ENCODE data around the gene CNTLN. TPM values are rescaled to one million over a fixed set of nuclear protein-coding genes. Genes with fewer than 3 reads are reported as not detected.
"Not testable (repeated sequence)": the region's sequence is repeated elsewhere in the genome, so short reads cannot be mapped to it uniquely, and the experiment has no call there.

CNTLN gene
- total RNA-seq, 2 experiments from 2014 or later = 0.71 to 0.83 TPM

- no peak overlapping the region for H3K4me3 Mint-ChIP-seq
- POLR2A ChIA-PET = no interaction called here
- H3K9me3 Mint-ChIP-seq = peaks cover 6% of the 10 kb centered on the region
- no peaks in the 10 kb centered on the region for H3K4me1 Mint-ChIP-seq
- H3K27ac Mint-ChIP-seq = no peak overlapping the region
- no peaks in the 10 kb centered on the region for H3K27me3 Mint-ChIP-seq
- no peaks in the 10 kb centered on the region for H3K36me3 Mint-ChIP-seq
- DNase-seq = no peak
- ATAC-seq (ENCODE audit: low read depth) = no peak
Observed at GRCh38 chr9:17217272-17217671, 82.4 kb downstream of the CNTLN start.

GRCh38 chr9:17219261-17219660, 84.4 kb downstream of the CNTLN start:
- ATAC-seq (ENCODE audit: low read depth) = no peak

DNA sequence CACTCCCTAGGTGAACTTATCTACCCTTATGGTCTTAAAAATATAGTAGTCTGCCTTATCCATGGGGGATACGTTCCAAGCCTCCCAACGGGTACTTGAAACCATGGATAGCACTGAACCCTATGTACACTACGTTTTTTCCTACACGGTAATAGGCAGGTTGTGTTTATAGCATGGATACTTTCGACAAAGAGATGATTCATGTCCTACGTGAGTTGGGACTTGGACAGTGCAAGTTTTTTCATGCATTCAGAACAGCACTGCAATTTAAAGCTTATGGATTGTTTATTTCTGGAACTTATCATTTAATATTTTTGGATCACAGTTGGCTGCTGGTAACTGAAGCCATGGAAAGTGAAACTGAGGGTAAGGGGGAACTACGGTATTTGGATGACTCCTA, 88.1 kb downstream of the CNTLN start:
- Mint-ChIP-seq H3K27me3 (no peaks in the 10 kb centered on the region), H3K4me1 (no peaks in the 10 kb centered on the region), H3K36me3 (no peaks in the 10 kb centered on the region), H3K27ac (no peak overlapping the region), H3K4me3 (no peak overlapping the region), H3K9me3 (no peaks in the 10 kb centered on the region)
- no peak for DNase-seq
- no peak for ATAC-seq (ENCODE audit: low read depth)
- POLR2A ChIA-PET = no interaction called here

More at GRCh38 chr9:17219261-17219660, 84.4 kb downstream of the CNTLN start:
- Mint-ChIP-seq H3K9me3 (peaks cover 4% of the 10 kb centered on the region), H3K36me3 (no peaks in the 10 kb centered on the region), H3K4me3 (no peak overlapping the region), H3K4me1 (no peaks in the 10 kb centered on the region), H3K27me3 (no peaks in the 10 kb centered on the region), H3K27ac (no peak overlapping the region)
- POLR2A ChIA-PET = no interaction called here
- no peak for DNase-seq

DNA sequence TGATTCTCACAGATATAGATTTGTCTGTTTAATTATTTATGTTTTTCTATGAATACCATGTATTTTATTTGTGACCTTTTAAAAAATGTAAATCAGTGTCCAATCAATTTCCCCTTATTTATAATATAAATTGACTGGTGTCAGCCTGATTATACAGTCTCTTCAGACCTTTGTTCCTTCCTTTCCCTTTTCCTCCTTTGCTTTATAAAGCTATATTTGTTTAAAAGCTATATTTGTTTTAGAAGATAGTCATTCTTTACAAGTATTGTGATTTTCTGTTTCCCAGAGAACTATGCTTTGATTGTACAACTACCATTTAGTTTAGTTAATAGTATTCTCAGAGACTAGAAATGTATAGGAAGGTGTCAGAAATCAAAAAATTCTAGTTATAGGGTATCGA, 90.6 kb downstream of the CNTLN start:
- Mint-ChIP-seq H3K9me3 (no peaks in the 10 kb centered on the region), H3K27ac (no peak overlapping the region), H3K4me3 (no peak overlapping the region), H3K4me1 (no peaks in the 10 kb centered on the region), H3K36me3 (no peaks in the 10 kb centered on the region), H3K27me3 (no peaks in the 10 kb centered on the region)
- no peak for DNase-seq
- POLR2A ChIA-PET = no interaction called here
- no peak for ATAC-seq (ENCODE audit: low read depth)

DNA sequence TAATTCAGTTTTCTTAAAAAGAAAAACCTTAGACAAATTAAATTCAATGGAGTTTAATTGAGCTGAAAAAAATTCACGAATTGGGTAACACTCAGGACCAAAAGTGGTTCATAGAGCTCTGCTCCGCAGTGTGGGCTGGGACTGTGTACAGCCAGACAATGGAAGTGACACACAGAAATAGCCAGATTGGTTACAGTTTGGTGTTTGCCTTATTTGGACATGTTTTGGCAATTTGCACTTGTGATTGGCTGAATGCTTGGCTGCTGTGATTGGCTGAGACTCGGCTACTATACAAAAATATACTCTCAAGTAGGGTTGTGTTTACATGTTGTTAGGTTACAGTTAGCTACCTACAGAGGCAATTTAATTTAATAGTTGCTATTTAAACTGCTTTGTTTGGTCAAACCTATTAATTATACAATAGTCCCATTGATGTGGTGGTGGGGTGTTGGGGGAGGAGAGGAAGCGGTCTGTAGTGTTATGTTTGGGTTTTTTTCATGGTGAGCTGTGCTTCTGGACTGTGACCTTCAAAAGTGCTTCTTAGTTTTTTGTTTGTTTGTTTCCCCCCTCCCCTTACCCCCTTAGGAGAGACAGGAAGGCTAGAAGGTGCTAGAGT, 95.2 kb downstream of the CNTLN start:
- ATAC-seq (ENCODE audit: low read depth) = no peak
- POLR2A ChIA-PET = no interaction called here
- DNase-seq = no peak
- no peaks in the 10 kb centered on the region for H3K4me1 Mint-ChIP-seq
- H3K36me3 Mint-ChIP-seq = no peaks in the 10 kb centered on the region
- H3K9me3 Mint-ChIP-seq = no peaks in the 10 kb centered on the region
- no peak overlapping the region for H3K4me3 Mint-ChIP-seq
- H3K27me3 Mint-ChIP-seq = no peaks in the 10 kb centered on the region
- H3K27ac Mint-ChIP-seq = no peak overlapping the region

DNA sequence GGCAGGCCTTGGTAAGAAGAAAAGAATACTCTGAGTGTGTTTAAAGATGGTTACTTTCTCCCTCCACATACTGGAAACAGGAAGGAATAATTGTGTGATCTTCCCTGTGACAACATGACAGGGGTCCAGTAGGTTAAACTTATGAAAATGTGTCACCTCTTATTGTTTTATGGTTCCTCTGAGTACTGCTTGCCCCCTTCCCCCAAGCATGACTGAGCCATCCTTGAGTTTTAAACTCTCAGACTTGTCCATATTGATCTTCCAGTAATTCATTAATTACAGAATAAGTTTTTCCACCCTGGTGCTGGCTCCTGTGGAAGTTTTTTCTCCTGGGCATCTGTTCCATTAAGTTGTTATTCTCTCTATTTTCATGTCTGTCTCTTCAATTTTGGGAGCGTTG, 95.8 kb downstream of the CNTLN start:
- no peak overlapping the region for H3K27ac Mint-ChIP-seq
- POLR2A ChIA-PET = no interaction called here
- no peaks in the 10 kb centered on the region for H3K4me1 Mint-ChIP-seq
- H3K27me3 Mint-ChIP-seq = no peaks in the 10 kb centered on the region
- H3K9me3 Mint-ChIP-seq = no peaks in the 10 kb centered on the region
- H3K4me3 Mint-ChIP-seq = no peak overlapping the region
- no peak for DNase-seq
- no peaks in the 10 kb centered on the region for H3K36me3 Mint-ChIP-seq
- no peak for ATAC-seq (ENCODE audit: low read depth)

GRCh38 chr9:17236147-17236546, 101.3 kb downstream of the CNTLN start:
- Mint-ChIP-seq H3K27ac (no peak overlapping the region), H3K4me3 (no peak overlapping the region), H3K4me1 (no peaks in the 10 kb centered on the region), H3K9me3 (peaks cover under 1% of the 10 kb centered on the region), H3K27me3 (no peaks in the 10 kb centered on the region), H3K36me3 (no peaks in the 10 kb centered on the region)
- ATAC-seq (ENCODE audit: low read depth) (no peak), DNase-seq (no peak)
- POLR2A ChIA-PET = no interaction called here

GRCh38 chr9:17246770-17247169, 111.9 kb downstream of the CNTLN start:
- ATAC-seq (ENCODE audit: low read depth) = no peak
- Mint-ChIP-seq H3K36me3 (no peaks in the 10 kb centered on the region), H3K4me3 (no peak overlapping the region), H3K27me3 (no peaks in the 10 kb centered on the region), H3K9me3 (peaks cover 13% of the 10 kb centered on the region), H3K27ac (no peak overlapping the region), H3K4me1 (no peaks in the 10 kb centered on the region)
- POLR2A ChIA-PET = no interaction called here
- DNase-seq = no peak

DNA sequence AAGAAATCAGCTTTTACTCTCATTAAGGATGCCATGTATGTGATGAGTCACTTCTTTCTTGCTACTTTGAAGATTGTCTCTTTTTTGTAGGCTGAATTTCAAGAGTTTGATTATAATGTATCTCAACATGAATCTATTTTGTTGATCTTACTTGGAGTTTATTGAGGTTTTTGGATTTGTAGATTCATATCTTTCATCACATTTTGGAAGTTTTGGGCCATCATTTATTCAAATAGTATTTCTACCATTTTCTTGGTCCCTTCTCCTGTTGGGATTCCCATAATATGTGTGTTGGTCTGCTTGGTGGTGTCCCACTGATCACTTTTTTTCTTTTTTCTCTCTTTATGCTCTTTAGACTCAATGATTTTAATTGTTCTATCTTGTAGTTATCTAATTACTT, 116.3 kb downstream of the CNTLN start:
- POLR2A ChIA-PET = no interaction called here
- H3K27me3 Mint-ChIP-seq = no peaks in the 10 kb centered on the region
- no peak overlapping the region for H3K4me3 Mint-ChIP-seq
- ATAC-seq (ENCODE audit: low read depth) = no peak
- H3K4me1 Mint-ChIP-seq = no peaks in the 10 kb centered on the region
- peaks cover 11% of the 10 kb centered on the region for H3K9me3 Mint-ChIP-seq
- H3K36me3 Mint-ChIP-seq = no peaks in the 10 kb centered on the region
- no peak for DNase-seq
- no peak overlapping the region for H3K27ac Mint-ChIP-seq

DNA sequence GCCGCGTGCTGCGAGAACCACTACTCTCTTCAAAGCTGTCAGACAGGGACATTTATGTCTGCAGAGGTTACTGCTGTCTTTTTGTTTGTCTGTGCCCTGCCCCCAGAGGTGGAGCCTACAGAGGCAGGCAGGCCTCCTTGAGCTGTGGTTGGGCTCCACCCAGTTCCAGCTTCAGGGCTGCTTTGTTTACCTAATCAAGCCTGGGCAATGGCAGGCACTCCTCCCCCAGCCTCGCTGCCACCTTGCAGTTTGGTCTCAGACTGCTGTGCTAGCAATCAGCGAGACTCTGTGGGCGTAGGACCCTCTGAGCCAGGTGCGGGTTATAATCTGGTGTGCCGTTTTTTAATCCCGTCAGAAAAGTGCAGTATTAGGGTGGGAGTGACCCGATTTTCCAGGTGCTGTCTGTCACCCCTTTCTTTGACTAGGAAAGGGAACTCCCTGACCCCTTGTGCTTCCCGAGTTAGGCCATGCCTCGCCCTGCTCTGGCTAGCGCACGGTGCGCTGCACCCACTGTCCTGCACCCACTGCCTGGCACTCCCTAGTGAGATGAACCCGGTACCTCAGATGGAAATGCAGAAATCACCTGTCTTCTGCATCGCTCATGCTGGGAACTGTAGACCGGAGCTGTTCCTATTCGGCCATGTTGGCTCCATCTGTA, 133.8 kb downstream of the CNTLN start:
- H3K4me3 Mint-ChIP-seq; H3K27me3 Mint-ChIP-seq; H3K9me3 Mint-ChIP-seq; H3K4me1 Mint-ChIP-seq; H3K36me3 Mint-ChIP-seq; ATAC-seq (ENCODE audit: low read depth); DNase-seq; H3K27ac Mint-ChIP-seq; POLR2A ChIA-PET: not testable (repeated sequence)

DNA sequence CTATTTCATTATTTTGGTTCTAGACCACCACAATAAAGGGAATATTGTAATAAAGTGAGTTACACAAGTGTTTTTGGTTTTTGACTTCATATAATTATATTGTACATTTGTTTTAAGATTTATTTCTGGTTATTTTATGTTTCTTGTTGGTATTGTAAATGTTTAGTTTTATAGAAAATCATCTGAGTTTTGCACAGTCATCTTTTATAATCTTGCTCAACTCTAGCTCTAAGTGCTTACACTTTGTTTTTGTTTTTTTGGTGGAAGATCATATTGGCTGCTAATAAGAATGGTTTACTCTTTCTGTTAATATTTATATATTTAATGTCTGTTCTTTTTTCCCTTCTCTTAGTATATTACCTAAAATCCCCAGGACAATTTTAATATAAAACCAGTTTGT, 135.0 kb downstream of the CNTLN start:
- Mint-ChIP-seq H3K27ac (no peak overlapping the region), H3K36me3 (no peaks in the 10 kb centered on the region), H3K27me3 (no peaks in the 10 kb centered on the region), H3K4me3 (no peak overlapping the region), H3K9me3 (peaks cover 3% of the 10 kb centered on the region), H3K4me1 (no peaks in the 10 kb centered on the region)
- POLR2A ChIA-PET = no interaction called here
- no peak for DNase-seq
- no peak for ATAC-seq (ENCODE audit: low read depth)

- DNase-seq (no peak), ATAC-seq (ENCODE audit: low read depth) (no peak)
- Mint-ChIP-seq H3K4me1 (no peaks in the 10 kb centered on the region), H3K27ac (no peak overlapping the region), H3K9me3 (peaks cover 3% of the 10 kb centered on the region), H3K4me3 (no peak overlapping the region), H3K36me3 (no peaks in the 10 kb centered on the region), H3K27me3 (no peaks in the 10 kb centered on the region)
- POLR2A ChIA-PET = no interaction called here
Observed at GRCh38 chr9:17272536-17272935, 137.7 kb downstream of the CNTLN start.

GRCh38 chr9:17280350-17281012, 145.6 kb downstream of the CNTLN start:
- Mint-ChIP-seq H3K4me1 (no peaks in the 10 kb centered on the region), H3K36me3 (peaks cover 2% of the 10 kb centered on the region), H3K27me3 (no peaks in the 10 kb centered on the region), H3K4me3 (no peak overlapping the region), H3K9me3 (peaks cover 8% of the 10 kb centered on the region), H3K27ac (no peak overlapping the region)
- ATAC-seq (ENCODE audit: low read depth) = no peak
- no peak for DNase-seq
- POLR2A ChIA-PET = no interaction called here

GRCh38 chr9:17290673-17291072, 155.8 kb downstream of the CNTLN start:
- H3K27ac Mint-ChIP-seq; H3K4me1 Mint-ChIP-seq; H3K4me3 Mint-ChIP-seq; ATAC-seq (ENCODE audit: low read depth); DNase-seq; H3K27me3 Mint-ChIP-seq; H3K36me3 Mint-ChIP-seq; POLR2A ChIA-PET: not testable (repeated sequence)
- H3K9me3 Mint-ChIP-seq = peaks cover 16% of the 10 kb centered on the region
